HL-60 (cell line): ENCODE measurements around the gene COL20A1.

Experiments used
- GABPA ChIP-seq: IDR thresholded peaks from 2 replicates; pipeline ENCODE4 v1.6.1; 2012; ENCODE audit warnings: low read depth
- POLR2AphosphoS5 ChIP-seq: IDR thresholded peaks from 2 replicates; pipeline ENCODE4 v1.6.1; 2012; ENCODE audit warnings: low read depth
- SPI1 ChIP-seq: IDR thresholded peaks from 2 replicates; pipeline ENCODE4 v1.6.1; 2012; ENCODE audit warnings: low read depth, mild to moderate bottlenecking, borderline replicate concordance
- TF ChIP-seq, protein P1 (sequence below): IDR thresholded peaks from one replicate; pipeline ENCODE4 v1.5.1; 2011; ENCODE audit warnings: low read length, control low read depth, inconsistent platforms; ENCODE audit not compliant: insufficient read depth
- TF ChIP-seq, protein P2 (sequence below): IDR thresholded peaks from 2 replicates; pipeline ENCODE4 v1.6.1; 2012; ENCODE audit warnings: low read depth; ENCODE audit not compliant: insufficient replicate concordance

DNA sequence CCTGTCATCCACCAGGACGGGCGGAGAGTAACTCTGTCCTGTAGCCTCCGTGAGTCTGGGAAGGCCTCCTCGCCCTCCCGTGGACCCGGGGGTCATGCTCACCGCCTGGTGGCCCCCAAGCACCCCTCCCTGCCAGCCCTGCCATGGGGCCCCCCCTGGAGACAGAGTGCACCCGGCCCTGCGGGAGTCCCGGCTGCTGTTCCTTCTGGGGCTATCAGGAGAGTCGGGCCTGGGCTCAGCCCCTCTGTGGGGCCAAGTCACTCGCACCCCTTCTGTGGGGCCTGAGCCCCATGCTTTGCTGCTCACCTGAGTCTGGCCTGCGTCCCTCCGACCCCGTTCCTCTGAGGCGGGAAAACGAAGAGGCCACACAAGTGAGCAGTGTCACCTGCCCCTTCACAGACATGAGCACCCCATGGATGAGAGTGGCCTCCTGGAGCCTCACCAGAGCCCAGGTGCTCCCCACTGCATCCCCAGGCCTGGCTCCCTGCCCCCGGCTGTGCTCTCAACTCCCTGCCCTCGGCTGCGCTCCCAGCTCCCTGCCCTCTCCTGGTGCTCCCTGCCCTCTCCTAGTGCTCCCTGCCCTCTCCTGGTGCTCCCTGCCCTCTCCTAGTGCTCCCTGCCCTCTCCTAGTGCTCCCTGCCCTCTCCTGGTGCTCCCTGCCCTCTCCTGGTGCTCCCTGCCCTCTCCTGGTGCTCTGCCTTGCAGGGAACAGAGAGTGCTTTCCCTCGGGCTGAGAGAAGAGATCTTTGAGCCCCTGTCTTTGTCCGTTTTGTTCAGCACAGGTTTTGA is 72.8 kb downstream of the COL20A1 start:
- TF ChIP-seq, protein P1, sequence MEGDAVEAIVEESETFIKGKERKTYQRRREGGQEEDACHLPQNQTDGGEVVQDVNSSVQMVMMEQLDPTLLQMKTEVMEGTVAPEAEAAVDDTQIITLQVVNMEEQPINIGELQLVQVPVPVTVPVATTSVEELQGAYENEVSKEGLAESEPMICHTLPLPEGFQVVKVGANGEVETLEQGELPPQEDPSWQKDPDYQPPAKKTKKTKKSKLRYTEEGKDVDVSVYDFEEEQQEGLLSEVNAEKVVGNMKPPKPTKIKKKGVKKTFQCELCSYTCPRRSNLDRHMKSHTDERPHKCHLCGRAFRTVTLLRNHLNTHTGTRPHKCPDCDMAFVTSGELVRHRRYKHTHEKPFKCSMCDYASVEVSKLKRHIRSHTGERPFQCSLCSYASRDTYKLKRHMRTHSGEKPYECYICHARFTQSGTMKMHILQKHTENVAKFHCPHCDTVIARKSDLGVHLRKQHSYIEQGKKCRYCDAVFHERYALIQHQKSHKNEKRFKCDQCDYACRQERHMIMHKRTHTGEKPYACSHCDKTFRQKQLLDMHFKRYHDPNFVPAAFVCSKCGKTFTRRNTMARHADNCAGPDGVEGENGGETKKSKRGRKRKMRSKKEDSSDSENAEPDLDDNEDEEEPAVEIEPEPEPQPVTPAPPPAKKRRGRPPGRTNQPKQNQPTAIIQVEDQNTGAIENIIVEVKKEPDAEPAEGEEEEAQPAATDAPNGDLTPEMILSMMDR, result no peak
- TF ChIP-seq, protein P2, sequence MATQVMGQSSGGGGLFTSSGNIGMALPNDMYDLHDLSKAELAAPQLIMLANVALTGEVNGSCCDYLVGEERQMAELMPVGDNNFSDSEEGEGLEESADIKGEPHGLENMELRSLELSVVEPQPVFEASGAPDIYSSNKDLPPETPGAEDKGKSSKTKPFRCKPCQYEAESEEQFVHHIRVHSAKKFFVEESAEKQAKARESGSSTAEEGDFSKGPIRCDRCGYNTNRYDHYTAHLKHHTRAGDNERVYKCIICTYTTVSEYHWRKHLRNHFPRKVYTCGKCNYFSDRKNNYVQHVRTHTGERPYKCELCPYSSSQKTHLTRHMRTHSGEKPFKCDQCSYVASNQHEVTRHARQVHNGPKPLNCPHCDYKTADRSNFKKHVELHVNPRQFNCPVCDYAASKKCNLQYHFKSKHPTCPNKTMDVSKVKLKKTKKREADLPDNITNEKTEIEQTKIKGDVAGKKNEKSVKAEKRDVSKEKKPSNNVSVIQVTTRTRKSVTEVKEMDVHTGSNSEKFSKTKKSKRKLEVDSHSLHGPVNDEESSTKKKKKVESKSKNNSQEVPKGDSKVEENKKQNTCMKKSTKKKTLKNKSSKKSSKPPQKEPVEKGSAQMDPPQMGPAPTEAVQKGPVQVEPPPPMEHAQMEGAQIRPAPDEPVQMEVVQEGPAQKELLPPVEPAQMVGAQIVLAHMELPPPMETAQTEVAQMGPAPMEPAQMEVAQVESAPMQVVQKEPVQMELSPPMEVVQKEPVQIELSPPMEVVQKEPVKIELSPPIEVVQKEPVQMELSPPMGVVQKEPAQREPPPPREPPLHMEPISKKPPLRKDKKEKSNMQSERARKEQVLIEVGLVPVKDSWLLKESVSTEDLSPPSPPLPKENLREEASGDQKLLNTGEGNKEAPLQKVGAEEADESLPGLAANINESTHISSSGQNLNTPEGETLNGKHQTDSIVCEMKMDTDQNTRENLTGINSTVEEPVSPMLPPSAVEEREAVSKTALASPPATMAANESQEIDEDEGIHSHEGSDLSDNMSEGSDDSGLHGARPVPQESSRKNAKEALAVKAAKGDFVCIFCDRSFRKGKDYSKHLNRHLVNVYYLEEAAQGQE, result no peak
- no peak for TF ChIP-seq GABPA
- no peak for TF ChIP-seq SPI1
- TF ChIP-seq POLR2AphosphoS5, result no peak
